Thyroid gland (tissue), 4 donors: ENCODE results near the gene SDCCAG8. TPM values are rescaled to one million over a fixed set of nuclear protein-coding genes. Genes with fewer than 3 reads are reported as not detected.

Experiments used
- DNase-seq, 2 donors: peaks; one replicate each; pipeline ENCODE4 v3.0.0-alpha.2; 2019
- H3K27ac ChIP-seq, 3 donors: fragments of 200-600 bp; sonication (generic); 1 replicate in 2 of 3; 2 replicates in 1 of 3; pipeline ENCODE4 v1.5.1; 2016 to 2019; ENCODE audit warnings: mild to moderate bottlenecking in 1 of 3, moderate library complexity in 1 of 3
- H3K27me3 ChIP-seq: fragments of 200-600 bp; sonication (generic); one replicate; pipeline ENCODE4 v1.5.1; 2019
- H3K36me3 ChIP-seq, 2 donors: fragments of 200-600 bp; sonication (generic); one replicate each; pipeline ENCODE4 v1.5.1; 2016 to 2019
- H3K4me1 ChIP-seq, 2 donors: fragments of 200-600 bp; sonication (generic); one replicate each; pipeline ENCODE4 v1.5.1; 2017 to 2019
- H3K4me3 ChIP-seq, 3 donors: fragments of 200-600 bp; sonication (generic); replicated peaks in 1 of 3; 1 replicate in 2 of 3; 2 replicates in 1 of 3; pipeline ENCODE4 v1.5.1; 2016; ENCODE audit warnings: mild to moderate bottlenecking in 1 of 3
- H3K9me3 ChIP-seq: fragments of 200-600 bp; sonication (generic); one replicate; pipeline ENCODE4 v1.5.1; 2017
- CTCF ChIP-seq, 6 experiments: fragments of 200-600 bp in 3 of 6; fragments of 450-650 bp in 3 of 6; sonication (generic) in 3 of 6; IDR thresholded peaks; one replicate each; pipeline ENCODE4 v1.5.1; 2016 to 2019; ENCODE audit warnings: antibody characterized with exemption in 6 of 6, mild to moderate bottlenecking in 2 of 6, inconsistent platforms in 1 of 6, moderate library complexity in 1 of 6
- POLR2A ChIP-seq, 2 donors: fragments of 450-650 bp; IDR thresholded peaks; one replicate each; pipeline ENCODE4 v1.6.1; 2017; ENCODE audit warnings: antibody characterized with exemption in 2 of 2, mild to moderate bottlenecking in 2 of 2, moderate library complexity in 1 of 2
- WGBS, 2 donors: methylation state at CpG; one replicate each; pipeline ENCODE4 v1.1.5; 2017; 5-methylcytosine and 5-hydroxymethylcytosine counted together
- intact Hi-C: fragments of 100-400 bp; cut with DNase I; formaldehyde crosslinking; loops from one replicate; pipeline ENCODE4 v1.15.1; 2023
- total RNA-seq, 4 donors: library from RNA; depleted of rRNA; stranded (reverse); fragments of >200 nt; gene quantifications; one replicate each; pipeline ENCODE4 v1.2.3, GENCODE V29; 2016

Gene SDCCAG8
- total RNA-seq, 4 donors from 2014 or later, result 105 to 193 (median 115) TPM

GRCh38 chr1:243428617-243429342 is 172.9 kb downstream of the SDCCAG8 start:
- Histone ChIP-seq H3K9me3 (no peaks in the 10 kb centered on the region), H3K4me3 (no peak overlapping the region), H3K36me3 (peaks cover 0 to 4% of the 10 kb centered on the region in 2 donors), H3K27ac (no peak overlapping the region), H3K27me3 (no peaks in the 10 kb centered on the region), H3K4me1 (no peaks in the 10 kb centered on the region)
- WGBS, 2 donors, result 92 to 95% methylated on average over 9 of the region's 9 CpGs
- no peak for DNase-seq
- no peak for TF ChIP-seq POLR2A (IDR thresholded peaks at IDR 0.05)
- TF ChIP-seq CTCF (IDR thresholded peaks at IDR 0.05), result no peak
- intact Hi-C loops, result no loop called here

GRCh38 chr1:243431591-243431990 is 175.8 kb downstream of the SDCCAG8 start:
- WGBS, 2 donors, result 83 to 86% methylated on average over 5 of the region's 5 CpGs
- DNase-seq, result no peak
- no peaks in the 10 kb centered on the region for H3K27me3 ChIP-seq
- H3K4me3 ChIP-seq, result no peak overlapping the region
- H3K4me1 ChIP-seq, result no peaks in the 10 kb centered on the region
- intact Hi-C loops, result no loop called here
- H3K27ac ChIP-seq, result no peak overlapping the region
- no peaks in the 10 kb centered on the region for H3K9me3 ChIP-seq
- peaks cover 0 to under 1% of the 10 kb centered on the region in 2 donors for H3K36me3 ChIP-seq
- no peak for TF ChIP-seq POLR2A (IDR thresholded peaks at IDR 0.05)
- TF ChIP-seq CTCF (IDR thresholded peaks at IDR 0.05), result no peak

GRCh38 chr1:243432136-243432535 is 176.3 kb downstream of the SDCCAG8 start:
- H3K9me3 ChIP-seq, result no peaks in the 10 kb centered on the region
- H3K4me3 ChIP-seq, result no peak overlapping the region
- H3K4me1 ChIP-seq, result no peaks in the 10 kb centered on the region
- no peak for DNase-seq
- no peaks in the 10 kb centered on the region for H3K27me3 ChIP-seq
- H3K36me3 ChIP-seq, result peaks cover 0 to 4% of the 10 kb centered on the region in 2 donors
- no peak overlapping the region for H3K27ac ChIP-seq
- intact Hi-C loops, result no loop called here
- TF ChIP-seq CTCF (IDR thresholded peaks at IDR 0.05) (no peak), POLR2A (IDR thresholded peaks at IDR 0.05) (no peak)
- 73 to 97% methylated on average over 3 of the region's 3 CpGs for WGBS, 2 donors

GRCh38 chr1:243433737-243434370 is 178.0 kb downstream of the SDCCAG8 start:
- TF ChIP-seq POLR2A (IDR thresholded peaks at IDR 0.05) (no peak), CTCF (IDR thresholded peaks at IDR 0.05) (no peak)
- H3K4me3 ChIP-seq, result no peak overlapping the region
- intact Hi-C loops, result no loop called here

GRCh38 chr1:243434594-243434993 is 178.8 kb downstream of the SDCCAG8 start:
- Histone ChIP-seq H3K36me3 (peaks cover 0 to 6% of the 10 kb centered on the region in 2 donors), H3K4me1 (no peaks in the 10 kb centered on the region), H3K9me3 (no peaks in the 10 kb centered on the region), H3K4me3 (no peak overlapping the region), H3K27me3 (no peaks in the 10 kb centered on the region), H3K27ac (no peak overlapping the region)
- WGBS, 2 donors, result 87 to 88% methylated on average over 2 of the region's 2 CpGs
- intact Hi-C loops, result no loop called here
- no peak for DNase-seq
- TF ChIP-seq POLR2A (IDR thresholded peaks at IDR 0.05), result no peak
- TF ChIP-seq CTCF (IDR thresholded peaks at IDR 0.05), result no peak

More at GRCh38 chr1:243433737-243434370, 178.0 kb downstream of the SDCCAG8 start:
- peaks cover 0 to 6% of the 10 kb centered on the region in 2 donors for H3K36me3 ChIP-seq
- H3K9me3 ChIP-seq, result no peaks in the 10 kb centered on the region
- H3K27me3 ChIP-seq, result no peaks in the 10 kb centered on the region
- 90 to 92% methylated on average over 8 of the region's 8 CpGs for WGBS, 2 donors
- no peak overlapping the region for H3K27ac ChIP-seq
- no peaks in the 10 kb centered on the region for H3K4me1 ChIP-seq
- no peak for DNase-seq
